ENCODE measurements around the gene SAC3D1. TPM values are rescaled to one million over a fixed set of nuclear protein-coding genes. Genes with fewer than 3 reads are reported as not detected.

The SAC3D1 gene
- total and polyA plus RNA-seq, 3 experiments from 2014 or later: 12.0 to 27.1 (median 24.8) TPM

DNA sequence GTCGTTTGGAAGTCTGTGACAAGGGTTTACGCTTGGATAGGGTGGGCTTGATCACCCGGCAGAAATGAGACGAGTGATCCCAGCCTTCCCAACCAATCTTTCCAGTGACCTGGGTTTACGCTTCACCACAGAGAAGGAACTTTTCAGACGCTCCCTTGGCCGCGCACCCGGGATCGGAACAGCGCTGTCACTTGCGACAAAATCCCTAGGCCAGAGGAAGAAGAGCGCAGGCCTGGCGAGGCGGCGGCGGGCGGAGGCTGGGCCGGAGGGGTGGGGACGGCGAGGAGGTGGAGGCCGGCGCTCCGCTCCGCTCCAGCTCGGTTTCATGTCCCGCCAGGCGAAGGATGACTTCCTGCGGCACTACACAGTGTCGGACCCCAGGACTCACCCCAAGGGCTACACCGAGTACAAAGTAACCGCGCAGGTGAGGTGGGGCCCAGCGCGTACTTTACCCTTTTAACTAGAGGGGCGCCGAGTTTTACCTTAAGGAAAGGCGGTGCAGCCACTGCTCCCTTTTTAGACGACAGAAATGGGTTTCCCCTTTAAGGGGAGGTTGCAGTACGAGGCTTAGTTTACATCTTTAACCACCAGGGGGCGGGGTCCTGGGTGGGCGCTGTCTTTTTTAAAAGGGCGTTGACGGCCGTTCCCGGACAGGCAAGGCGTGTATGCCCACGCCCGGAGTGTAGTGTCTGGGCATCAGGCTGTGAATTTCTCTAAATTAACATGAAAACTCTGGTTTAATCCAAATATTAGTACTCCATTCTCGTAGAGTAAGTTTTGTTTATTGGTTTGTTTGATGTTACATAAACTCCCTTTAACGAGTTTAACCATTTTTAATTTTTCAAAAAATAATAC is 13.6 kb upstream of the SAC3D1 start, which contains the start of gene SNX15:
Gene SNX15, plus strand, starts transcription at position 227 of the 855 bp plus-strand sequence. Its CDS starts 99 bp downstream, at position 326.
- Histone ChIP-seq H3K9me3 (ENCODE audit: low read length) (no peaks in the 10 kb centered on the region), H3K36me3 (ENCODE audit: insufficient read depth, low read length) (peaks cover 7% of the 10 kb centered on the region), H3K4me3 (ENCODE audit: low read length) (peak within 1 kb of the TSS; percentile 51), H3K27ac (ENCODE audit: low read depth, low read length) (peak within 1 kb of the TSS; percentile 52), H3K4me1 (ENCODE audit: insufficient read depth, low read length) (peaks cover 17% of the 10 kb centered on the region), H3K27me3 (ENCODE audit: insufficient read depth, low read length, poor library complexity, severe bottlenecking) (no peaks in the 10 kb centered on the region)
- Mint-ChIP-seq H3K36me3 (peaks cover 0 to 9% (median 0%) of the 10 kb centered on the region in 3 donors), H3K9me3 (no peaks in the 10 kb centered on the region), H3K27me3 (no peaks in the 10 kb centered on the region), H3K27ac (peak within 1 kb of the TSS; percentile 81 to 96 (median 92)), H3K4me1 (peaks cover 20 to 24% (median 21%) of the 10 kb centered on the region in 3 donors), H3K4me3 (peak within 1 kb of the TSS; percentile 53 to 92 (median 83))
- peak; percentile 83 to 94 (median 92) for DNase-seq
- CTCF ChIA-PET: interaction anchor here (1.0 to 2.4 kb wide), 6 partner anchors 11 to 154 kb away, joined by 3 to 11 read pairs (median 4); partner anchors contain the start of genes ARL2 and CAPN1
- POLR2A ChIA-PET: interaction anchor here (3.0 kb wide), 1 partner anchor 13 kb away, joined by 14 read pairs; the partner anchor contains the start of gene SAC3D1

DNA sequence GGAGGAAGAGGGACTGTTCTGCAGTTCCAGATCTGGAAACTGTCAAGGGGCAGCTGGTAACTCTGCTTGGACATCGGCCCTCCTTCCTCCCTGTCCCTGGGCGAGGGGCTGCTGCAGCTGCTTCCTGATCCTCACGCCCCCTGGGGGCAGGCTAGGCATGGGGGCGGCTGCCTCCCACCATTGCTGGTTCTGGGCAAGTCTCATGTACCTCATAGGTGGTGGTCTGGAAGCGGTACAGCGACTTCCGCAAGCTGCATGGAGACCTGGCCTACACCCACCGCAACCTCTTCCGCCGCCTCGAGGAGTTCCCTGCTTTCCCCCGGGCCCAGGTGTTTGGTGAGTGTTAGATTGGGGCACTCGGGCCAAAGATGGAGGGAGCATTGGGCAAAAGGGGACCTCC is 8.8 kb upstream of the SAC3D1 start:
- Histone ChIP-seq H3K36me3 (ENCODE audit: insufficient read depth, low read length) (peaks cover 13% of the 10 kb centered on the region), H3K9me3 (ENCODE audit: low read length) (no peaks in the 10 kb centered on the region), H3K4me3 (ENCODE audit: low read length) (no peak overlapping the region), H3K27me3 (ENCODE audit: insufficient read depth, low read length, poor library complexity, severe bottlenecking) (no peaks in the 10 kb centered on the region), H3K27ac (ENCODE audit: low read depth, low read length) (no peak overlapping the region), H3K4me1 (ENCODE audit: insufficient read depth, low read length) (peaks cover 12% of the 10 kb centered on the region)
- peaks cover 0 to 39% (median 2%) of the 10 kb centered on the region in 3 donors for H3K36me3 Mint-ChIP-seq
- H3K9me3 Mint-ChIP-seq: no peaks in the 10 kb centered on the region
- no peak for DNase-seq
- CTCF ChIA-PET: interaction anchor here (0.7 to 1.4 kb wide), 3 partner anchors 18 to 78 kb away, joined by 3 to 4 read pairs (median 3); partner anchors contain the start of gene ARL2
- POLR2A ChIA-PET: interaction anchor here (0.7 kb wide), 1 partner anchor 287 kb away, joined by 9 read pairs; no protein-coding TSS in a partner anchor
- no peak overlapping the region for H3K27ac Mint-ChIP-seq
- no peaks in the 10 kb centered on the region for H3K27me3 Mint-ChIP-seq
- no peak overlapping the region for H3K4me3 Mint-ChIP-seq
- H3K4me1 Mint-ChIP-seq: peaks cover 16 to 20% (median 16%) of the 10 kb centered on the region in 3 donors

- Mint-ChIP-seq H3K4me1 (no peaks in the 10 kb centered on the region), H3K9me3 (no peaks in the 10 kb centered on the region), H3K4me3 (no peak overlapping the region), H3K36me3 (peaks cover 0 to 53% (median 2%) of the 10 kb centered on the region in 3 donors), H3K27me3 (no peaks in the 10 kb centered on the region), H3K27ac (no peak overlapping the region)
- Histone ChIP-seq H3K4me1 (ENCODE audit: insufficient read depth, low read length) (no peaks in the 10 kb centered on the region), H3K9me3 (ENCODE audit: low read length) (no peaks in the 10 kb centered on the region), H3K36me3 (ENCODE audit: insufficient read depth, low read length) (peaks cover 13% of the 10 kb centered on the region), H3K27ac (ENCODE audit: low read depth, low read length) (no peak overlapping the region), H3K4me3 (ENCODE audit: low read length) (no peak overlapping the region), H3K27me3 (ENCODE audit: insufficient read depth, low read length, poor library complexity, severe bottlenecking) (no peaks in the 10 kb centered on the region)
- DNase-seq: no peak
- CTCF ChIA-PET: no interaction called here
- POLR2A ChIA-PET: no interaction called here
These were observed 6.6 kb upstream of the SAC3D1 start for GRCh38 chr11:65034423-65034822.

- DNase-seq: no peak
- peaks cover 1 to 3% (median 2%) of the 10 kb centered on the region in 3 donors for H3K4me1 Mint-ChIP-seq
- Histone ChIP-seq H3K4me3 (ENCODE audit: low read length) (no peak overlapping the region), H3K27me3 (ENCODE audit: insufficient read depth, low read length, poor library complexity, severe bottlenecking) (no peaks in the 10 kb centered on the region), H3K27ac (ENCODE audit: low read depth, low read length) (no peak overlapping the region), H3K4me1 (ENCODE audit: insufficient read depth, low read length) (peaks cover 6% of the 10 kb centered on the region), H3K9me3 (ENCODE audit: low read length) (no peaks in the 10 kb centered on the region), H3K36me3 (ENCODE audit: insufficient read depth, low read length) (peaks cover 13% of the 10 kb centered on the region)
- H3K9me3 Mint-ChIP-seq: no peaks in the 10 kb centered on the region
- ChIA-PET POLR2A (no interaction called here), CTCF (no interaction called here)
- no peak overlapping the region for H3K27ac Mint-ChIP-seq
- no peaks in the 10 kb centered on the region for H3K27me3 Mint-ChIP-seq
- peaks cover 0 to 53% (median 2%) of the 10 kb centered on the region in 3 donors for H3K36me3 Mint-ChIP-seq
- H3K4me3 Mint-ChIP-seq: no peak overlapping the region
These were observed 5.4 kb upstream of the SAC3D1 start for GRCh38 chr11:65035579-65035978.

- H3K4me3 ChIP-seq (ENCODE audit: low read length): no peak overlapping the region
- H3K27me3 ChIP-seq (ENCODE audit: insufficient read depth, low read length, poor library complexity, severe bottlenecking): no peaks in the 10 kb centered on the region
- peaks cover 12% of the 10 kb centered on the region for H3K36me3 ChIP-seq (ENCODE audit: insufficient read depth, low read length)
- DNase-seq: no peak
- H3K27ac ChIP-seq (ENCODE audit: low read depth, low read length): no peak overlapping the region
- no peaks in the 10 kb centered on the region for H3K9me3 Mint-ChIP-seq
- peaks cover 8% of the 10 kb centered on the region for H3K4me1 ChIP-seq (ENCODE audit: insufficient read depth, low read length)
- ChIA-PET POLR2A (no interaction called here), CTCF (no interaction called here)
- no peak overlapping the region for H3K4me3 Mint-ChIP-seq
- H3K36me3 Mint-ChIP-seq: peaks cover 0 to 51% (median 2%) of the 10 kb centered on the region in 3 donors
- no peaks in the 10 kb centered on the region for H3K27me3 Mint-ChIP-seq
- H3K27ac Mint-ChIP-seq: no peak overlapping the region
- peaks cover 6 to 9% (median 7%) of the 10 kb centered on the region in 3 donors for H3K4me1 Mint-ChIP-seq
- H3K9me3 ChIP-seq (ENCODE audit: low read length): no peaks in the 10 kb centered on the region
These were observed 4.1 kb upstream of the SAC3D1 start for GRCh38 chr11:65036931-65037330.

DNA sequence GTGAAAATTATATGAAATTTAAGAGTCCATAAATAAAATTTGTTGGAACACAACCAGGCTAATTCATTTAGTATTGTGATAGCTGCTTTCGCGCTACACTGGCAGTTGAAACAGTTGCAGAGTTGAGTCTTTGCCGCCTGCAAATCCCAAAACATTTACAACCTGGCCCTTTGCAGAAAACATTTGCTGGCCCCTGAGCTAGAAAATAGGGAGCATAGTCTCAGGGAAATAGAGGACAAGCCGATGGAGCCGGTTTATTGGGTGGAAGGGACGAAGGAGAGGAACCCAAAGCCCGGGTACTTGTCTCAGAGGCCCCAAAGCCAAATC is 527 bp upstream of the SAC3D1 start:
- no peaks in the 10 kb centered on the region for H3K27me3 ChIP-seq (ENCODE audit: insufficient read depth, low read length, poor library complexity, severe bottlenecking)
- peaks cover 0 to 36% (median 0%) of the 10 kb centered on the region in 3 donors for H3K36me3 Mint-ChIP-seq
- H3K4me3 Mint-ChIP-seq: peak overlapping the region; percentile 90 to 95 (median 93)
- peak overlapping the region; percentile 63 for H3K4me3 ChIP-seq (ENCODE audit: low read length)
- peaks cover 8 to 18% (median 14%) of the 10 kb centered on the region in 3 donors for H3K4me1 Mint-ChIP-seq
- peaks cover 8% of the 10 kb centered on the region for H3K4me1 ChIP-seq (ENCODE audit: insufficient read depth, low read length)
- H3K27ac ChIP-seq (ENCODE audit: low read depth, low read length): peak overlapping the region; percentile 72
- no peaks in the 10 kb centered on the region for H3K9me3 ChIP-seq (ENCODE audit: low read length)
- no peaks in the 10 kb centered on the region for H3K27me3 Mint-ChIP-seq
- no peaks in the 10 kb centered on the region for H3K9me3 Mint-ChIP-seq
- DNase-seq: no peak
- CTCF ChIA-PET: interaction anchor here (1.0 to 2.3 kb wide), 5 partner anchors 11 to 574 kb away, joined by 3 to 10 read pairs (median 4); partner anchors contain the start of gene ARL2
- POLR2A ChIA-PET: interaction anchor here (0.8 to 2.6 kb wide), 8 partner anchors 9 to 819 kb away, joined by 3 to 14 read pairs (median 4); partner anchors contain the start of genes ARL2, SNX15, SYVN1 and ZNHIT2
- H3K36me3 ChIP-seq (ENCODE audit: insufficient read depth, low read length): peaks cover 4% of the 10 kb centered on the region
- H3K27ac Mint-ChIP-seq: peak overlapping the region; percentile 83 to 95 (median 88)

DNA sequence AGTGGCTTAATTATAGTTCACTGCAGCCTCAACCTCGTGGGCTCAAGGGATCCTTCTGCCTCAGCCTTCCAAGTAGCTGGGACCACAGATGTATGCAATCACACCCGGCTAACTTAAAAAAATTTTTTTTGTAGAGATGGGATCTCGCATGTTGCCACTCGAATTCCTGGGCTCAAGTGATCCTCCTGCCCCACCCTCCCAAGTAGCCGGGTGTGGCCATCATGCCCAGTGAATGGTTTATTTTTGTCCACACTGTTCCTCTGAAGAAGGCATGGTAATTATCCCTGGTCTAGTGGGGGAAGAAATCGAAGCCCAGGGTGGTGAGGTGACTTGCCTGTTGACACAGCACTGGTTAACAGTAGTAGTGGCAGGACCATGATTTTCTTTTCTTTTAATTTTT is 1.9 kb downstream of the SAC3D1 start:
- DNase-seq: no peak
- Mint-ChIP-seq H3K27me3 (peaks cover 0 to 4% of the 10 kb centered on the region in 2 donors), H3K27ac (no peak overlapping the region), H3K4me1 (peaks cover 14 to 35% (median 23%) of the 10 kb centered on the region in 3 donors), H3K4me3 (peak overlapping the region in 6 of 7 donors; percentile 26 to 91 (median 85)), H3K9me3 (no peaks in the 10 kb centered on the region), H3K36me3 (peaks cover 0 to 24% (median 0%) of the 10 kb centered on the region in 3 donors)
- POLR2A ChIA-PET: no interaction called here
- Histone ChIP-seq H3K27me3 (ENCODE audit: insufficient read depth, low read length, poor library complexity, severe bottlenecking) (no peaks in the 10 kb centered on the region), H3K9me3 (ENCODE audit: low read length) (no peaks in the 10 kb centered on the region), H3K4me3 (ENCODE audit: low read length) (no peak overlapping the region), H3K27ac (ENCODE audit: low read depth, low read length) (no peak overlapping the region), H3K36me3 (ENCODE audit: insufficient read depth, low read length) (no peaks in the 10 kb centered on the region), H3K4me1 (ENCODE audit: insufficient read depth, low read length) (peaks cover 8% of the 10 kb centered on the region)
- CTCF ChIA-PET: interaction anchor here (0.6 kb wide), 1 partner anchor 665 kb away, joined by 3 read pairs; no protein-coding TSS in a partner anchor
